Measurements from ENCODE around the gene DNAJB2.
A peak's percentile ranks its signal among the peaks of the same experiment; 100 is the strongest.
"Not testable (repeated sequence)": the region's sequence is repeated elsewhere in the genome, so short reads cannot be mapped to it uniquely, and the experiment has no call there.

The DNAJB2 gene

DNA sequence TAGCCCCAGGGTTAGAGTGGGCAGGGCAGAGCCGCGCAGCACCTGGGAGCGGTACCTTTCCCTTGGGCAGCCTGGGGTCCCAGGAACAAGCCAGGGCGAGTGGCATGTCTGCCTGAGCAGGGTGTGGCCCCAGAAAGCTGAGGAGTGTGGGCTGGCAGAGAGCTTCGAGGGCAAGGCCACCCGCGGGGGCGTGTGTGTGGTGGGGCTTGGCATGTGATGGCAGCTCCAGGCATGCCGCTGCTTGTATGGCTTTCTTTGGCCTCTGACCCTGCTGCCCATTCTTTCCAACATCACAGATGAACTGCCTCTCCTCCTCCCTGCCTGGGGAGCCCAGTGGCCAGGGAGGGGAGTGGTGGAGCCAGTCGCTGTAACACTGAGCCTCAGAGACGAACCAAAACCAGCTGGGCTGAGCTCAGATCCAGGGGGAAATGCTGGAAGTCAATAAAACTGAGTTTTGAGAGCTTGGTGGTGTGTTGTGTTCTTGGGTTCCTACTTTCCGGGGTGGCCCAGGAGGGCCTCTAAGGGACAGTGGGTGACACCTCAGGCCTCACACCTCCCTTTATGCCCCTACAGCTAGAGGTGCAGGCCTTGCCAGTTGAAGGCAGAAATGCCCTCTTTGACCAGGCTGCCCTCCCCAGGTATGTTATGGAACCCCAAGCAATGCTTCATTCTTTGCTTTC lies 7.4 kb downstream of the DNAJB2 start:
- no peak for DNase-seq

DNA sequence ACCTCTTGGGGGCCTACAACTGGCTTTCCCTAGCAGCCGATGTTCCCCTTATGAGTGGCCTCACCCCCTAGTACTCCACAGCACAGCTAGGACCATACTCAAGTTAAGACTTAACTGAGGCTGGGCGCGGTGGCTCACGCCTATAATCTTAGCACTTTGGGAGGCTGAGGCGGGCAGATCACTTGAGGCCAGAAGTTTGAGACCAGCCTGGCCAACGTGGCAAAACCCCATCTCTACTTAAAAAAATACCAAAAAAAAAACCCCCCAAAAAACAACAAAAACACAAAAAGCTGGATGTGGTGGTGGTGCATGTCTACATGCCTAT lies 7.9 kb downstream of the DNAJB2 start:
- not testable (repeated sequence) for DNase-seq

DNA sequence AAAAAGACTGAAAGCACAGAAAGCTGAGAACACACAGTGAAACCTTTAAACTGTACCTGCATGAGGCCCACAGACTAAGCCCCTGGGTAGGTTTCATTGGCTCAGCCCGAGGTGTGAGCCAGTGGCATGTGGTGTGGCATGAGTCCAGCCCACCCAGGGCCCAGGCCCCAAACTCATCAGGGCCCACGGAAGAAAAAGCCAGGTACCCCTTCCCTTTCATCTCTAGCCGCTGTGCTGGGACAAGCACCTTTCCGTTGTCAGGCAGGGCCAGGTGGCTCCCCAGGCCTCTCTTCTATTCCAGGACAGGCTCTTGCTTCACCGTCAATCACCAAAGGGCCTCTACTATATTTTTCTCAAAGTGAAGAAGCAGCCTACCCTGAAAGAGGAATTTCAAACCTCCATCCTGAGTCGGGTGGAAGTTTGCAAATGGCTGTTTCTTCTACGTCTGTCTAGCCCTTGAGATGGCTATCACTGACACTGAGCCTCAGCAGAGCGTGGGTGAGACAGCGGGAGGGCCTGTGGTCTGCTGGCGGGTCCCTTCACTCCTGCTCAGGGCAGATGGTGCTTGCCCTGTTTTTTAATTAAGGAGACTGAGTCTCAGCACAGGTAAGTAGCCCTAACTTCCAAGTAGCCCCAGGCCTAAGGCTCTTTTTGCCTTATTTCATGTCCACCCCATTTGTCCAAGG lies 8.6 kb downstream of the DNAJB2 start:
- no peak for DNase-seq

DNA sequence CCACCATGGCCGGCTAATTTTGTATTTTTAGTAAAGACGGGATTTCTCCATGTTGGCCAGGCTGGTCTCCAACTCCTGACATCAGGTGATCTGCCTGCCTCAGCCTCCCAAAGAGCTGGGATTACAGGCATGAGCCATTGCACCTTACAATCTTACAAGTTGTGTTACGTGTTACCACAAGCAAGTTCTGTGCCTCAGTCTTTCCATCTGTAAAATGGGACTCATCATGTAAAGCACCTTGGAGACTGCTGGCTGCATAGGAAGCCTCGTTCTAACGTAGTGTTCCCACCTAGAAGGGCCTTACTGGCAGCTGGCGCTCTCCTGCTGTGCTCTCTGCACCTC lies 10.0 kb downstream of the DNAJB2 start:
- no peak for DNase-seq

DNA sequence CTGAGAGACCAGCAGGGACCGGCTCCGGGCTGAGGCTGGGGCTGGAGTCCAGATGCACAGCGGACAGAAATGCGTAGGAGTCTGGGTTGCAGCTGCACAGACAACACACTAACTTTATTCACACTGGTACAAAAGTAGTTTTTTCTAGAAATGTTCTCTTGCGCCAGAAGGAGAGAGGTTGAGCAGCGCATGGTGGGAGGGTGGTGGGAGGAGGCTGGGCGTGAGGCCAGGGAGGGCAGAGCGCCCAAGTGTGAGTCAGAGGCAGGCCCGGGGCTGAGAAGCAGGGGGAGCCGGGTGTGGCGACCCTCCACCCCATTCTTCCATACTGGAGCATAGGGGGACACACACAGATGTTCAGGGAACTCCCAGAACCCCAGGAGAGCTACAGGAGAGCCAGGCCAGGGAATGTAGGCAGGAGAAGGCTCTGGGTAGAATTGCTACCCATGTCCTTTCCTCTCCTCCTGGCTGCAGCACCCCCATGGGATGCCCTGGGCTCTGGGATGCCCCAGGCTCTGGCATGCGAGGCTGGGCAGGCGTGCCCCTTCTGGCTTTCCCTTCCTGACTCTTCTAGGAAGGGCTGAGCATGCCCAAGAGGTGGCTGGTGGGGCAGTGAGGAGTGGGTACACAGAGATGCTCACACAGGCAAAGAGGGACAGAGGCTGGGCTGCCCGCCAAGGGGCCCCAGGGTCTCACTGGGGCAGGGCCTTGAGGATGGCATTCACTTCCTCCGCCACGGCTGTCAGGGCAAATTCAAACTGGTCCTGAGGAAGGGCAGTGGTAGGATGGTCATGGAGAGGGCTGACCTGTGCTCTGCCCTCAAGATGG lies 10.6 kb downstream of the DNAJB2 start:
- DNase-seq: no peak

DNA sequence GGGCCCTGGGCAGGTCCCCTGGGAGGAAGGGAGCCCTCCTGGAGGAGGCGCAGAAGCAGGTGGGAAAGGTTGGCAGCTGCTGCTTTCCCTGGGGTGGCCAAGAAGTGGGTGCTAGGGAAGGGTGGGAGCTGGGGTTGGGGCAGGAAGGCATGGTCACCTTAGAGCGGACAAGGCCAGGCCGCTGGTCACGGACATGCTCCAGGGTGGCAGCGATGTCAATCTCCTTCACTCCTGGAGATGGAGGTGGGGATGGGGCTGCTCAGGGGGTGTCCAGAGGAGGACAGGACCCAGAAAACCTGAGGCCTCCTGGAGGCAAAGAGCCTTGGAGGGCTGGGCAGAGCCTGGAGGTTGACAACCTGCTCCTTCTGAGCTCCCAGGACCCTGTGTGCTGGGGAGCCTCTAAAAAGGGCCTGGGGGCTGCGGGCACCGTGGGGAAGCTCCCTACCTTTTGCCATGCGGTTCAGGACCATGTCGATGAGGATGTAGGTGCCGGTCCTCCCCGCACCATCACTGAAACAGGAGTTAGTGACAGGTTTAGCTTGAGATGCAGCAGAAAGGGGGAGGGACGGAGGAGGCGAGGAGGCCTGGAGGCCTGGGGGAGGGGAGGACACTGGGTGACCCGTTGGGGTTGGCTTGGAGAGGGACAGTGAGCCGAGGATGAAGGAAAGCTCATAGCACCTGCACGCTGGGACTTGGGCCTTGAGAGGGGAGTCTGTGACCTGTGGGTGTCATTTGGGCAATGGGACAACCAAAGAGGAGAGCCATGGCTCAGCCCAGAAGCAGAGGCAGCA lies 11.4 kb downstream of the DNAJB2 start:
- DNase-seq: no peak

DNA sequence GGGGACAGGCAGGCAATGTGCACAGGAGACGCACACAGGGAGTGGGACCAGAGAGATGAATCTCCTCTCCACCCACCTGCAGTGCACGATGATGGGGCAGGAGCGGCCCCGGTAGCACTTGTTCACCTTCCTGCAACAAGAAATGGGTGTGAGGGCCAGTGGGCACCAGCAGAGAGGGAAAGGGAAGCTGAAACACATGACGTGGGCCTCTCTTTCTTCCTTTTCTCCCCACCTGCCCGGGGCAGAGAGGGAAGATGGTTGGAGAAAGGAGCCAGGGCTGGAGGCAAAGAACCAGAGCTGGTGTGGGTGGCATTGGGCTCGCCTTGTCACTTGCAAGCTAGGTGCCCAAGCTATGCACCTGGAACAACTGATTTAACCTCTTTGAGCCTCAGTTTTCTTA lies 12.2 kb downstream of the DNAJB2 start:
- DNase-seq: no peak

DNA sequence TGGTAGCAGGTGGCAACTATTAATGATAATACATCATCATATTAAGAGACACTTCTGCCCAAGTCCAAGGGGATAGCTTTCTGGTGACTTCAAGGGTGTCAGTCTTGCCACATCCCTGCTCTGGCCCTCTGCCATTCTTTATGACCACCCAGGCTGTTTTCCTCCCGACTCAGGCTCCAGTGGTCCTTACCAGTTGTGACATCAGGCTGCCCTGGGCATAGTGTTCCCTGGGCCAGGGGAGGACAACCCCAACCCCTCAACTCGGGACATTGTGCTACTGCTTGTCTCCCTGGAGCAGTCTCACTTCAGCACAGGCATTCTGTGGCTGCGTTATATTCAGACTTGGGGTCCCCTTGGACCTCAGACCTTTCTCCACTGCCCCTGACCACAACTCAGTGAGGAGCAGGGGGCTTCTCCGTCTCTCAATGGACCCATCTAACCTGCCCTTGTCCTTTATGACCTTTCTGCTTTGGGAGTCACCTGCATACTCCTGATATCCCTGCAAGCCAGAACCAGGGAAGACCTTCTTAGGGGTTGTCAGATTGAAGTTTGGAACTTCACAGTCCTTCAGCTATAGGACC lies 12.8 kb downstream of the DNAJB2 start:
- DNase-seq: no peak

DNA sequence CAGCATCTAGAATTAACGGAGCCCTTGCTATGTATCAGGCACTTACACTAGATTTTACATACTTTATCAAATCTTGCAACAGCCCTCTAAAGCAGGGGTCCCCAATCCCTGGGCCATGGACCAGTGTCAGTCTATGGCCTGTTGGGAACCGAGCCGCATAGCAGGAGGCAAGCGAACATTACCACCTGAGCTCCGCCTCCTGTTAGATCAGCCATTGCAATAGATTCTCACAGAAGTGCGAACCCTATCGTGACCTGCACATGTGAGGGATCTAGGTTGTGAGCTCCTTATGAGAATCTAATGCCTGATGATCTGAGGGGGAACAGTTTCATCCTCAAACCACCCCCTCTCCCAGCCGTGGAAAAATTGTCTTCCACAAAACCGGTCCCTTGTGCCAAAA lies 13.4 kb downstream of the DNAJB2 start:
- DNase-seq: no peak

DNA sequence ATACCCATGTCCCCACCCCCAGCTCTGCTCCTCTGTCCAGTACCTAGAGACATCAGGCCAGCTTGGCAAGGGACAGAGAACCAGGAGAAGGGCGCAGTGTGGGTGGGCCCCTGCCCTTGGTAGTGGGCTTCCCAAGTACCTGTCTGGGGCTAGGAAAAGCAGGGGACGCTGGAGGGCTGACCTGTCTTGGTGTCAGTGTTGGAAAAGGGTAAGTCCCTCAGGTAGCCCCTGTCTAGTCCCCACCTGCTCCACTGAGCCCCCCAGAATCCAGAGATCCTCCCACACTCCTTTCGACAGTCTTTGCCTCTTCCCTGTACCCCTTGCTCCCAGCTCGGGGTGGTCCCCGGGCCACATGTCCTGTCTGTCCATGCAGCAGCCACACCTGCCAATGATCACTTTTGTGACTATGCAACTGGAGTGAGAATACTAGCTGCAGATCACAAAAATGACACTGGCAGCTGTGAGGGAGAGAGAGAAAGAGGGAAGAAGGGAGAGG lies 14.6 kb downstream of the DNAJB2 start:
- DNase-seq: no peak

DNA sequence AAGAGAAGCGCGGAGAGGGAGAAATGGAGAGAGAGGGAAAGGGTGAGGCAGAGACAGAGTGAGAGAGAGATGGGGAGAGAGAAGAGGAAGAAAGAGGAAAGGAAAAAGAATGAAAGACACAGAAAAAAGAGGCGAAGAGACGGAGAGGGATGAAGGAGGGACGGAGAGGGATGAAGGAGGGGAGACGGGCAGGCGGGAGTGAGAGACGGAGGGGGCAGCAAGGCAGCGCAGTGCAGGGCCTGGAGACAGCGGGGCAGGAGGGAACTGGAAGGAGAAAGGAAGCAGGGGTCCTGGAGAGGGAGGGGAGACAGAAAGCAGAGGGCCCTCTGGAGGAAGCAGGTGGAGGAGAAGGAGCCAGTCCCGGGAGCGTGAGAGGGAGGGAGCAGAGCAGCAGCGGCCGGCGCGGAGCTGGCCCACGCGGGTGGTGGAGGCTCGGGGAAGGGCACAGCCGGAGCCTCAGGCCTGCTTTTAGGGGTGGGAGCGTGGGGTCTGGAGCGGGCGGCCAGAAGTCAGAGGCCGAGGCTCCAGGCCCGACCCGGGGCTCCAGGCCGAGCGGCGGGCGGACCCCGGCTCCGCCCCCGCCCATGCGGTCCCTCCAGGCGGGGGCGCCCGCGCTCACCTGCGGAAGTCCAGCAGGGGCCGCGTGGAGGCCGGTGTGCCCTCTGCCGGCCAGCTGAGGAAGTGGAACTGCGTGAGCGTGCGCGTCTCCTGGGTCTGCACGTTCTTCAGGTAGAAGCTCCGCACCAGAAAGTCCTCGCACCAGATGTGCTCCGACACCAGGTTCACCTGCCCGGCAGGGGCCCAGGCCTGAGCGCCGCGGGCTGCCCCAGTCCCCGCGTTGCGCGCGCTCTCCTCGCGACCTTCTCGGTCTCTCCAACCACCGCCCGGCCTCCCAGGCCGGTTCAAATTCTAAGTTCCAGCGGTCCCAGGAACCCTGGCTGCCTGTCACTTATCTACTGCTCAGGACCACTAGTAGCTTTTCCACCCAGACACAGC lies 15.5 kb downstream of the DNAJB2 start:
- peak; percentile 86 for DNase-seq

DNA sequence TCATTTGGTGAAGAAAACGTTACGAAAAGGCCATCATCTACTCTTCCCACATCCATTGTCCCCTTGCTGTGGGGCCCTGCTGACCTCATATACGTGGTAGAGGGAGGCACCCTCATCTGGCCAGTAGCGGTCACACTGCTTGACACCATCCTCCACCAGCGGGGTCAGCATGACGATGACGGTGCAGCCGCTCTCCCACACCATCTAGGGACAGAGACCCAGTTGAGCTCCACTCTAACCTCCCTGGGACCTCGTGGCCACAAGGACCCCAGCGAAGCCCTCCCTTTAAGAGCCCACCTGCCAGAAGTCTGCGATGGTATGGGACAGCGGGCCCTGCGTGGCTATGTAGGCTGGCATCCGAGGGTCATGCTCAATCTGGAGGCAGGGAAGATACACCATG lies 17.0 kb downstream of the DNAJB2 start:
- DNase-seq: no peak

DNA sequence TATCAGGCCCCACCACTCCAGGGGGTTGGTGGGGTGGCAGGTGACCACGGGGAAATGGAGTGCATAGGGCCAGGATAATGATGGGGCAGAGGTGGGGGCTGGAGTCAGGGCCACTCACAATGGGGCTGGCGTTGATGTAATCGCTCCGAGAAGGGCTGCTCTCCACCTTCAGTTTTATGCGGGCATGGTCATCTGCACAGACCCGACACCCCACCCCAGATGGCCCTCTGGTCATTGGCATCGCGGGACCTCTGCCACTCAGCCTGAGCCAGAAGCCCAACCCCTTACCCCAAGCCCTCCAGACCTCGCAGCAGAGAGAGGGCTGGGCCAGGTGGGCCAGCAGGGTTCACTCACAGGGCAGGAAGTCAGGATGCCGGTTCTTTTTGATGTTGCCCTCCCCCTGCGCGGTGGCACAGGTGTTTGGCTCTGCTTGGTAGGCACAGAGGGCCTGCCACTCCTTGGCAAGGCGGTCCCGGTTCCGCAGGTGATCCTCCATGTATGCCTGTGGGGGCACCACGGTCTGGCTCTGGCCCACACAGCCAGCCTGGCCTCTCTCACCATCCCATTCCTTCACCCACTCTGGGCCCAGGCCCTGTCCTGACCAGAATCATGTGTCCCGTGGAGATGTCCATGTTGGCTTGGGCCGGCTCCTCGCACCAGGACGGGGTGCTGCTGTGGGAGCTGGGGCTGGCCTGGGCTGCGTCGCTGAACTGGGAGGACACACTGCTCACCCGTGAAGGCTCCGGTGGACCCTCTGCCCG lies 17.6 kb downstream of the DNAJB2 start:
- DNase-seq: no peak

DNA sequence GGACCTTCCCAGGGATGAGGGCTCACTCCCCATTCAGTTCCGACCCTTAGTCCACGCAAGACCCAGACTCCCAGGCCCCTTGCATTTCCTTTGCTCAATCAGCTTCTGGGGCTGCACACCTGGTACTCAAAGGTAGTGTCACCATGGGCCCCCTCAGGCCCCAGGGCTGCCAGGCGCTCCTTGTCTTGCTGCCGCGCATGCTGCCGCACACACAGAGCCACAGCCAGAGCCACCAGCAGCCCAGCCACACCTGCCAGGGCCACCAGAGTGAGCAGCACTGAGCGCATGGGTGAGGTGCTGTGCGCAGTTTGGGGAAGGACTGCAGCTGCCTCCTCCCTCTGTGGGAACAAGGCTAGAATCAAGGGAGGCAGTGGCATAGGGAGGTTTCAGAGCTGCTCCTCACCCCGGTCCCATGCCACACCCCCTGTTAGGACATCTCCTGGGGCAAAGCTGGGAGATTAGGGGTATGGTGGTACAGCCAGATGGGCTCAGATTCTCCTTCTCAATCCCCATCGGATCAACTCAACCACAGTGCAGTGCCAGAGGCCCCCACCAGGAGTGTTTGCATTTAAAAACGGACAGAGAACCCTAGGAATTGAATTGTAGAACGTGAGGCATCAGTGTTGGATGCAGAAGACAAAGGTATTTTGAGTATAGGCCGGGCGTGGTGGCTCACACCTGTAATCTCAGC lies 18.7 kb downstream of the DNAJB2 start:
- DNase-seq: no peak

DNA sequence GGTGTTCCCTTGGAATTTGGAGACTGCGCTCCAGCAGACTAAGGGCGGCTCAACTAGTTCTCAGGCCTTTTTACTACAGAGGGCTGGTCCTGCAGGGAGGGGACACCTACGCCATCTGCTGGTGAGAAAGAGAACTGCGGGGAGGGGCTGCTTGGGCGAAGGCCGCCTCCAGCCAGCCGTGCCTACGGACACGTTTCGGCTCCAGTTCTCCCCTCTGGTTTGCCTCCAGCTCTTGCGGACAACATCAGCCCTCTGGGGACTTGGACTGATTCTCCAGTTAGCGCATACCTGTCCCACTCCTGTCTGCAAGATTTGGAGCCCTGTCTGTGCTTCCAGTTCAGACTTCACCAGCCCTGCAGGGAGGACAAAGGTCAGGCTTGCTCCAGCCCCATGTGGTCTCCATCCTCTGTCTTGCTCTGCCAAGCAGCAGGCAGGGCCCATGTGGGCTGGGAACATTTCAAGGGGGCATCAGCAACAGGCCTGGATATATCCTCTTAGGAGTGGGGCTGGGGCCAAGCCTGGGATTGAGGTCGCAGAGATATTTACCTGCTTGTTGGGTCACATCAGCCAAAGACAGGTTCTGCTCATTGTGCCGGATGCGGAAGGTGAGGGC lies 19.7 kb downstream of the DNAJB2 start:
- DNase-seq: peak; percentile 80

DNA sequence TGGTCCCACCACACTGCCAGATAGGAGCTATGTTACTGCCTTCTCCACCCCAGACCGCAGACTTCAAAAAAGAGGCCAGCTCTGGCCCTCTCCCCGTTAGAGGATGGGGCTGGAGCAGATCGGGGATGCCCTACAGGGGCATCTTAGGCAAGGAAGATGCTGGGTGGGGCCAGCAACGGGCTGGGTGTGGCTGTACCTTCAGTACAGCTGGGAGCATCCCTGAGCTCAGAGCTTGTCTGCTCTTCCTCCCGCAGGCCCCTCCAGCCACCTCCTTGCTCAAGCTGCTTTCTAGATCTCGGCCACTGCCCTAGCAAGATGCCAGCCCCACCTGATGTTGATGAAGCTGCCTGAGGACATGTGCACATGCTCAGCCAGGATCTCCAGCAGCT lies 20.2 kb downstream of the DNAJB2 start:
- DNase-seq: no peak

DNA sequence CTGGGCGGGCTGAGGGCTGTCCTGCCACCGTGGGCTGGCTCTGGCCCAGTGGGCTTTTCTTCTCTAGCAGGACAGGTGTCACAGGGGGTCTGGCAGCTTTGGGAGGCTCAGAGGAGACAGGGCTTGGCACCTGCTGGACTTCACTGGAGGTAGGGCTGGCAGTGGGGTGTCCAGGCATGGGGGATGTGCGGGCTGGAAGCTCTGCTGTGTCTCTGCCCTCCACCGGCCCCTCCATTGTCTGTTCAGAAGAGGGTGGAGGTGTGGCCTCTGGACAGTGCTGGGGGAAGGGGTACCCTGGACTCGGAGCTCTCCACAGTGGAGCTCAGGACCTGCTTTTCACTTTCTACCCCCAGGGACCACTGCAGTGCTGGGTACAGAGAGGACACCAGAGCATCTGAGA lies 20.9 kb downstream of the DNAJB2 start:
- DNase-seq: no peak

DNA sequence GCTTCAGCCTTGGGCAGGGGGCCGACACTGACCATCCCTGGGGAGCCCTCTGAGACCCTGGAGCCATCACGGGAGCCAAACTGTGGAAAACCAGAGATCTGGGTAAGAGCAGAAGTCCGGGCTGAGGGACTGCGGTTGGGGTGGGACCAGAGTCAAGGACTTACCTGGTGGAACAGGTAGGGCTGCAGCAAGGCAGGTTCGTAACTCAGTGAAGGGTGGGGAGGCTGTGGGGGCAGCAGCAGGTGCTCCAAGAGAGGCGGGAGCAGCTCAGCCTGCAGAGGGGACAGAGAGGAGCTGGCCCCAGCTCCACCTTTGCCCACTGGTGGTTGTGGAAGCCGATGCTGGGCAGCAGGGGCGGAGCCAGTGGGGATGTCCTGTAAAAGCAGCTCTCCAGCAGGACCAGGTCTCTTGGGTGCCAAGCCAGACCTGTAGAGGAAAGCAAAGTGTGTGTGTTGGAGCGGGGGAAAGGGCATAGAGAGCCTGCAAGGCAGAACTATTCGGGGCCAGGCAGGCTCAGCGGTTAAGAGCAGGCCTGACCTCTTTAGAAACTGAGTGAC lies 23.3 kb downstream of the DNAJB2 start:
- no peak for DNase-seq

DNA sequence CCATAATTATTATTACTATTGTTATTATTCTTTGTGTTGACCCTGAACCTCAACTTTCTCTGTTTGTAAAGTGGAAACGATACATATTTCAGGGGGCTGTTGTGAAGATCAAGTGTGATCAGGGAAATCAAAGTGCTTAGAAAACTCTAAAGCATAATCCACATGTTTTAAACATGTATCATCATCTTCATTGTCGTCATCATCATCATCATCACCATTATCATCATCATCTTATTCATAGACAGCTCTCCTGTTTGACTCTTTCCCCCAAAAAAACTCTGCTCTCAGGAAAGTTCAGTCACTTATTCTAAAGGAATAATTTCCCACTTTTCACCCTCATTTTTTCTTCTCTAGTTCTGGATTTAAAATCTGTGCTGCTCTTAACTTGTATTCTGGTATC lies 25.1 kb downstream of the DNAJB2 start:
- DNase-seq: no peak

All from activated effector memory CD4-positive, alpha-beta T cell treated with Interleukin-2 at 50 U/mL for 16 hours (primary cell).